Measurements from ENCODE around the gene NUAK2.

The NUAK2 gene

DNA sequence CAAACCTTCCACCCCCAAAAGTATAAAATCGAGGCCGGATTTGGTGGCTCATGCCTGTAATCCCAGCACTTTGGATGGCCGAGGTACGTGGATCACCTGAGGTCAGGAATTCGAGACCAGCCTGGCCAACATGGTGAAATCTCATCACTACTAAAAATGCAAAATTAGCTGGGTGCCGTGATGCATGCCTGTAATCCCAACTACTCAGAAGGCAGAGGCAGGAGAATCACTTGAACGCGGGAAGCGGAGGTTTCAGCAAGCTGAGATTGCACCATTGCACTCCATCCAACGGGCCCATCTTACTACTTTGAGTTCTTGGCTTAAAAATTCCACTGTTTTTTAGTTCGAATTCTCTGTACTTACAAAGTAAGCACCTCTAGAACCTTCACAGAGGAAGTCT, 24.2 kb upstream of the NUAK2 start:
- no peak for DNase-seq

GRCh38 chr1:205344066-205344928, 22.8 kb upstream of the NUAK2 start:
- DNase-seq = no peak

GRCh38 chr1:205343431-205344065, 22.0 kb upstream of the NUAK2 start:
- DNase-seq = no peak

- no peak for DNase-seq
These were observed 21.4 kb upstream of the NUAK2 start for GRCh38 chr1:205342986-205343385.

DNA sequence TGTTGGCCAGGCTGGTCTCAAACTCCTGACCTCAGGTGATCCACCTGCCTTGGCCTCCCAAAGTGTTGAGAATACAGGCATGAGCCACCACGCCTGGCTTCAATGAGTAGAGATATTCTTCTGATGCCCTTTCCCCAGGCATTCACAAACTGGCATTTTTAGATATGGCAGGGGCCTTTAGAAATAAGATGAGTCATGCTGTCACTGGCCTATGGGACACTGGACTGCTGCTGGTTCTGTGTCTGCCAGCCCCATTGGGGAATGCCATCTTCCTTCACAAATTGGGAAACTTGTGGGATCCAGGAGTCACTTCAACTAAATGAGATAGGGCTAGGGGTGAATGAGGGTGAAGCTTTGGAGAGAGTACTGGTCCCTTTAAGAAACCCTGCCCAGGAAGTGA, 19.1 kb upstream of the NUAK2 start:
- no peak for DNase-seq

DNA sequence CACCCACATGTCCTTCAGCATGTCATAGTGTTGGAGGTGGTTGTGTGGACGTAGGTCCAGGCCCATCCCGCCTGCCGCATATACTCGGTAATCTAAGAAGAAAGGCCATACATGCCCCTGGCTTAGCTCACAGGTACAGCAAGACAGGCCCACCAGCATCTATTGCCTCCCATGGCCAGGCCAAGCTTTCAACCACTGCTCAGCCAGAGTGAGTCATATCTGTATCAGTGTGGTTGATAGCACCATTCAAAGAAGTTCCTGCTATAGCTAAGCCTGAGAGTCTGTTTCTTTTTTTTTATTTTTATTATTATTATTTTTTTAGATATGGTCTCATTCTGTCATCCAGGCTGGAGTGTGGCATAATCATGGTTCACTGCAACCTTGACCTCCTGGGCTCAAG, 18.2 kb upstream of the NUAK2 start:
- DNase-seq = no peak

DNA sequence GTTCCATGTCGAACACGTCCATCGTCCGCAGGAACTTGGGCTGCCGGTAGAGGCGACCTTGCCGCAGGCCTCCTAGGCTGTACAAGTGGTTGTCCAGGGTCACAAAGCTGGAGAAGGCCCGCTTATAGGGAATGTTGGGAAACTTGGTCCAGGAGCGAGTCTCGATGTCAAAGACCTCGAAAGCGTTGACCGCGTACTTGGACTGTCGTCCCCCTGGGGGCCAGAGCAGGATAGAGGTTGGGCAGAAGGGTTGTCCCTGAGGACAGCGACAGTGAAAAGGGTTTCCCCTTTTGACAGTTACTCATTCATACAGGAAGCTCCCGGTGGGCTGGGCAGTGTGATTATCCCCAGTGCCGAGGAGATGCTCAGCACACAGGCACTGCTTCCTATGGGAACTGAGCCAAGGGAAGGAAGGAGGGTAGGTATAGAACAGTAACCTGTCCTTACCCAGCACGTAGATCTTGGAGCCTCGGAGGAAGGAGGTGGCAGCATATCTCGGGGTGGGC, 17.7 kb upstream of the NUAK2 start:
- DNase-seq = no peak

DNA sequence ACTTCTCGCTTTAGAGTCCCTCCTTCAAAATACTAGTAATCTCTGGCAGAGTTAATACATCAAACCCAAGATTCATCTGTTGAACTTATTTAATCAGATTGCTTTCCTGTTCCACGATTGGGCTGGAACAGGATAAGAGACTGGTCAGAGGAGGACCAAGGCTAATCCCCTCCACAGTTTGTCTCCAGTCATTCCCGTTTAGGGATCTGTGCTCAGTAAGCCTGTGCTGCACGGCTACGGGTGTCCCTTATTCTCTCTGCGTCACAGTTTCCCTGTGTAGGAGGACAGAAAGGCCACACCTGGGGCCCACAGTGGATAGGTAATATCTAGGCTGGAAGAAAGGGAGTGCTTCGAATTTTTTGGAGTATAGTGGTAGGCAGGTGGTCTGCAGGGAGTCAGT, 16.5 kb upstream of the NUAK2 start:
- no peak for DNase-seq

- DNase-seq = no peak
These were observed 15.9 kb upstream of the NUAK2 start for GRCh38 chr1:205337481-205337880.

GRCh38 chr1:205335692-205336091, 14.1 kb upstream of the NUAK2 start:
- DNase-seq = peak; percentile 63

GRCh38 chr1:205332015-205332791, 10.7 kb upstream of the NUAK2 start:
- no peak for DNase-seq

DNA sequence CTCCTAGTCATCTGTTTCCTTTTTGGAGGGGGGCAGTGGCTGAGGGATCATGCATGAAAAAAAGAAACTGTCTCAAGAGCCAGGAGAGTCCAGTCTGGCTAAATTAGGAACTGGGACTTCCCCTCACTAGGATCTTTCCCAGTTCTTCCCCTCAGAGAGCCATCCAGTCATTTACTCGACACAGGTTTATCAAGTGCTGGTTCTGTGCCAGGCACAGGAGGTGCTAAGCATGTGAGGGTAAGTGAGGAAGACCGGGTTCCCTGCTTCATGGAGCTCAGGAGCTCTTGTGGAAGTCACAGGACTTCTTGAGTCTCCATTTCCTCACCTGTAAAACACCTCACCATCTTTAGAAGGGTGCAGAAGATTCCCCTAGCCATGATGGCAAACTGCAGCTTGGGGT, 8.6 kb upstream of the NUAK2 start:
- DNase-seq = no peak

GRCh38 chr1:205329719-205330118, 8.2 kb upstream of the NUAK2 start:
- DNase-seq = no peak

GRCh38 chr1:205328476-205328875, 6.9 kb upstream of the NUAK2 start:
- no peak for DNase-seq

DNA sequence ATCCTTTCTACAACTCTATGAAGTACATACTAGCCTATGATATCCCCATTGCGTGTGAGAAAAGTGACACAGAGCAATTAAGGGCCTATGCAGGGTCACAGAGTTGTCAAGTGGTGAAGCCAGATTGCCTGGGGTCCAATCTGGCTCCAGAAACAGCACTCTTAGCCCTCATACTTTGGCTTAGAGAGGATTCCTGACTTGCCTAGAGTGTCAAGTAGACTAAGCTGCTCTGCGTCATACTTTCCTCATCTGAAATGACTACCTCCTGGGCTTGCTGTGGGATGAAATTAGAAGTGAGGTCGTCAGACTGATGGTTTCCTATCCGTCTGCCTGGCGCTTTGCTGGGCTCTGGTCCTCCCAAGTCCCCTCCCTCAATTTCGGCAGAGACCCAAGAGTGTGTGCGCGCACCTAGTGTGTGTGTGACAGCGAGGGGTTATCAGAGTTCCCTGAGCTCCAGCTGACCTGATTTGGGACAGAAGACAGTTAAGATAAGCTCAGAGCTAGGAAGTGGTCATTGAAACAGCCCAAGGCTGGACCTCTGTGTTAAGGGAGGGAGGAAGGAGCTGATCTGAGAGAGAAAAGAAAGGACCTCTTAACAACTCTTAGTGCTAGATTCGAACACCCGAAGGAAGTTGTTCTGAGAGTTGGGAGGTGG, 5.4 kb upstream of the NUAK2 start:
- no peak for DNase-seq

GRCh38 chr1:205325334-205325884, 3.9 kb upstream of the NUAK2 start:
- peak; percentile 64 for DNase-seq

DNA sequence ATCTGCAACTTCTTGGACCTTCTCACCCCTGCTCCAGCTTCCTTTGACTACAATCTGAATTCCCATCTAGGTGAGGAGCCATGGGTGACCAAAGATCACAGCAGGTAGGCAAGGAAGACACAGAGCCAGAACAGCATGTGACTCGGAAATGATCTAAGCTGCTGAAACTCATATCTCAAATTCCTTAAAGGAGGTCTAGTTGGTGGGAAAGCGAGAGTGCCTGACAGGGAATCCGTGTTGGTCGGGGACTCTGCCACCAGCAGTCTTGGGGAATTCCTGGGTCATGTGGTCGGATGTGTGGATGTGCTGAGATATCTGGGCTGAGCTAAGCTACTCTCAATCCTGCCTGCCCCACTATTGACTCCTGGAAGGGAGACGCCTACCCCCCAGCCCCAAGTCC, 3.2 kb upstream of the NUAK2 start:
- no peak for DNase-seq

GRCh38 chr1:205323794-205324193, 2.2 kb upstream of the NUAK2 start:
- DNase-seq = no peak

DNA sequence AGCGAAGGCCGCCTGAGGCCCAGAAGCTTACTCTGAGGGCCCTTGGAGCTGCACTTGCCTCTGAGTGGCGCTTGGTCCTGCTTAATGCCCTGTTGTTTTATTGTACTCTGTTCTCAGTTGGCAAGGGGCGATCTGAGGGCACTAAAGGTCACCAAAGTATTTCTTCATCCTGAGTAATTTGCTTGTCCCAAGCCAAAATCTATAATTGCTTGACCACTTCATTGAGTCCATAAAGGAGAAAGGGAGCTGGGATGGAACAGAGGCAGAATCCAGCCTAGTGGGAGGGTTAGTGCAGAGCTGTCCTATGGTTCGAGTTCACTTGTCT, 376 bp upstream of the NUAK2 start:
- no peak for DNase-seq

DNA sequence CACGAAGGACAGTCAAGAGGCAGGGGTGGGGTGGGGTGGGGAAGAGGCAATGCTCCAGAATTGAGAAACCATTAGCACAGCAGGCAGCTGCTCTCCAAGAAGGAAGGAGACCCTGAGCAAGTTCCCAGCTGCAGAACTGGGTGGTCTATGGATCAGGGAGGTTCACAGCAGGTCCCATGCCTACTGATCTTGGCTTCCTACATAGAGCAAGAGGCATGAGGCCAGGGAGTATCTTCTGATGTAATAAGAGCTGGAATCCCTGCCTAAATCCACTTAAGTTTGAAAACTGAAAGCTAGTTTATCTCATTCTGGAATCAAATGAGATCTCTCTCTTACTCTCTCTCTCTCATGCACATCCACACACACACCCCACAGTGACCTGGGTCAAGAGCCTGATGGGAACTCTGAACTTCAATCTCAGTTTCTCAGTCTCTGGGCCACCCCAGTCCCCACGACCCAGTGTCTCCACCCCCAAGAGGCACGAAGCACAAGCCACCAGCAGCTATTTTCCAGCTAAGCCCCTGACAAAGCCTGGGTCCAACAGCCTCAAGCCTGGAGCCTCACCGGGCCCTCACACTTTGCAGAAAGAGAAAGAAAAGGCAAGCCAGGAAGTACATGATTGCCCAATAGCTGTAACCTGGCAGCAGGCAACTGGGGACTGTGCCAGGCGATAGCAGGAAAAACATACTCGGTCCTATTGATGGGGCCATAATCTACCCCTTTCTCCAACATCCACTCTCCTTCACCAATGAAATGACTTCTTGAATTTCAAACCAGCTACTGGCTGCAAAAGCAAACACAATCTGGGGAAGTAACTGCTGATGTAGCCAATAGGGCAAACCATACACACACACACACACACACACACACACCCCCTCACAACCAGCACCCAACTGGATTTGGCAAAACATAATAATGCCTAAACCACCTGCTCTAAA, 2.2 kb downstream of the NUAK2 start:
- DNase-seq = peak; percentile 86

DNA sequence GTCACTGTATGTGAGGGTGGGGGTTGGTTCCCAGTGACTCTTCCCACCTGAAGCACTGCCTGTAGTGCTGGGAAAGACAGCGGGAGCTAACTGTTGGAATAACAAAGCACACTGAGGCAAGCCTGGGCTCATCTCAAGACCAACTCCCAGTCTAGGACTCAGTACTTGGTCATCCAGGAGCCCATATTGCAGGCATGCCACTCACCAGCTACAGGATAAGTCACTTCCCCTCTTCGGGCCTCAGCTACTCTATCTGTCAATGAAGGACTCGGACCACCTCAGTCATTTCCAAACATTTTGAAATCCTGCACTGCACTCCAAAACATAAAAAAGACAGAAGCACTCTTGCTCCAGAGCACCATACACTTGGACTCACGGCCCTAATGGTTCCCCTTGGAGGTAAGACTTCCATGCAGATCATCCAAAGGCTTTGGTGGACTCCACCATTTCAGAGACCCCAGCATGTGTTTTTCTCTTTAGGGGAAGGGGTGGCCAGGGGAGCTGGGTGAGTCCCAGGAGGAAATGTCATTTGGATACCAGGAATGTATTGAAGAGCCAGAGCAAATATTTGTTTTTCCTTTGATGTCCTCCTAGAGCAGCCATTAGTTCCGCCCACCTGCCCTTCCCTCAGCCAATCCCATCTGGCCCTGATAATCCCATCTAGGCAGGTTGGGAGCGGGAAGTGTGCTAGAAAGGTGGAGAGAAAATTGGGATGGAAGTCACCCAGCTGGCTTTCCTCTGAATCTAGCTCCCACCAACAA, 3.1 kb downstream of the NUAK2 start:
- peak; percentile 39 for DNase-seq

Data from NCI-H2107 (cell line).